Activated CD4-positive, alpha-beta T cell treated with anti-CD3 and anti-CD28 coated beads, Interleukin-2, amount 10 ng/mL, durations not matched to agents 7 days and 5 days (primary cell): ENCODE data around the gene MEGF6. TPM values are rescaled to one million over a fixed set of nuclear protein-coding genes. Genes with fewer than 3 reads are reported as not detected.

Source experiments
- CTCF ChIA-PET: fragments of 350-600 bp; sonication (Branson Sonifier 250); formaldehyde crosslinking; loops from one replicate; lab custom pipeline; 2021; ENCODE audit warnings: antibody characterized with exemption; lab: Charles Lee
- POLR2A ChIA-PET: fragments of 350-600 bp; sonication (Branson Sonifier 250); formaldehyde crosslinking; loops from one replicate; lab custom pipeline; 2021; ENCODE audit warnings: antibody characterized with exemption; lab: Charles Lee
- DNase-seq: peaks from one replicate; pipeline ENCODE4 v3.0.0-alpha.2; 2020
- H3K27ac Mint-ChIP-seq: one replicate; pipeline ENCODE4 v1.8.0; 2021; ENCODE audit warnings: mild to moderate bottlenecking, moderate library complexity, mixed read lengths
- H3K27me3 Mint-ChIP-seq: one replicate; pipeline ENCODE4 v1.8.0; 2021; ENCODE audit warnings: mixed read lengths
- H3K36me3 Mint-ChIP-seq: one replicate; pipeline ENCODE4 v1.8.0; 2021; ENCODE audit warnings: low read depth, mixed read lengths
- H3K4me1 Mint-ChIP-seq: one replicate; pipeline ENCODE4 v1.8.0; 2021; ENCODE audit warnings: mixed read lengths
- H3K4me3 Mint-ChIP-seq: one replicate; pipeline ENCODE4 v1.8.0; 2021; ENCODE audit warnings: mild to moderate bottlenecking, moderate library complexity, mixed read lengths
- H3K9me3 Mint-ChIP-seq: one replicate; pipeline ENCODE4 v1.8.0; 2021; ENCODE audit warnings: mixed read lengths
- total RNA-seq, 2 experiments: library from RNA; stranded (reverse); gene quantifications; one replicate each; pipeline ENCODE4 v1.2.3, GENCODE V29; 2021

The MEGF6 gene
- total RNA-seq, 2 experiments from 2014 or later = 20.7 to 26.6 TPM

DNA sequence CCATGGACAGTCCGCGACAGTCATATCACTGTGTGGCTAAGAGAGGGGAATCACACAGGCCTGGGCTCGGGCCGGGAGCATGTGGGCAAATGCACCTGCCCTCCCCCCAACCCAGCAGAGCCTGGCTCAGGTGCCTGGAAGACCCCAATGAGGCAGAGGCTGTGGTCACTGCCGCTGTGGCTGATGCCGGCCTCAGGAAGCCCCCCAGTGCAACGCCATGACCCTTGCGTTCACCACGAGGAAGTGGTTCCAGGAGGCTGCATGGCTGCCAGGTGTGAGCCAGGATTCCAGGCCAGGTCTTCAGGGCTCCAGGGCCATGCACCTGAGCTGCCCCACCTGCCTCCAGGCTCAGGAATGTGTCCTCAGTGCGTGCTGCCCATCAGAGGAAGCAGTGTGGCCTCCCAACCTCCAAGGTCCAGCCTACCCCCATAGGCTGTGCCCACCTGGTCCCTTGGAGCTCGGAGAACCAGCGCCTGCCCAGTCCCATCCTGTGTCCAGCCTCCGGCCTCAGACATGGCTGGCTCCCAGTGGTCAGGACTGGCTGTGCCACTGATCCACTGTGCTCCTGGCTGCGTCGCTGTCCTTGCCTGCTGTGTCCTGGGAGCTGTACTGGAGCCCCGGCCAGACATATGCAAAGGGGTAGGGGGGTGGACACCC lies 148.8 kb downstream of the MEGF6 start:
- Mint-ChIP-seq H3K9me3 (no peaks in the 10 kb centered on the region), H3K36me3 (no peaks in the 10 kb centered on the region), H3K27me3 (no peaks in the 10 kb centered on the region), H3K4me3 (no peak overlapping the region), H3K27ac (no peak overlapping the region), H3K4me1 (no peaks in the 10 kb centered on the region)
- ChIA-PET CTCF (no interaction called here), POLR2A (no interaction called here)
- DNase-seq = no peak

DNA sequence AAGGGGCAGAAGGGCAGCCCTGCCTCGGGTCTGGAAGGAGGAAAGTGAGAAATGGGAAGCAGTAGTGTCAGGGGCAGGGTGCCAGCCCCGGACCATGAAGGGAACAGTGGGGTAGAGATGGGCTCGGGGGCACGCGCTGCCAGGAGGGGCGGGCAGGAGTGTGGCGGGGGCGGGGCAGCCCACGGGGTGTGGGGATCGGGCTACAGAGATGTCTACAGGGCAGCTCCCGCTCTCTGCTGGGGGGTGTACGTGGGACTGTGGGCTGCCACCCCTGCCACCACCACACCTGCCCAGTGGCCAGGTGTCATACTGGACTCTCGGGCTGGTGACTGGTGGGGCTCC lies 149.4 kb downstream of the MEGF6 start:
- ChIA-PET CTCF (no interaction called here), POLR2A (no interaction called here)
- no peak for DNase-seq
- no peaks in the 10 kb centered on the region for H3K9me3 Mint-ChIP-seq
- H3K4me3 Mint-ChIP-seq = no peak overlapping the region
- H3K4me1 Mint-ChIP-seq = no peaks in the 10 kb centered on the region
- H3K27me3 Mint-ChIP-seq = no peaks in the 10 kb centered on the region
- H3K27ac Mint-ChIP-seq = no peak overlapping the region
- H3K36me3 Mint-ChIP-seq = no peaks in the 10 kb centered on the region

DNA sequence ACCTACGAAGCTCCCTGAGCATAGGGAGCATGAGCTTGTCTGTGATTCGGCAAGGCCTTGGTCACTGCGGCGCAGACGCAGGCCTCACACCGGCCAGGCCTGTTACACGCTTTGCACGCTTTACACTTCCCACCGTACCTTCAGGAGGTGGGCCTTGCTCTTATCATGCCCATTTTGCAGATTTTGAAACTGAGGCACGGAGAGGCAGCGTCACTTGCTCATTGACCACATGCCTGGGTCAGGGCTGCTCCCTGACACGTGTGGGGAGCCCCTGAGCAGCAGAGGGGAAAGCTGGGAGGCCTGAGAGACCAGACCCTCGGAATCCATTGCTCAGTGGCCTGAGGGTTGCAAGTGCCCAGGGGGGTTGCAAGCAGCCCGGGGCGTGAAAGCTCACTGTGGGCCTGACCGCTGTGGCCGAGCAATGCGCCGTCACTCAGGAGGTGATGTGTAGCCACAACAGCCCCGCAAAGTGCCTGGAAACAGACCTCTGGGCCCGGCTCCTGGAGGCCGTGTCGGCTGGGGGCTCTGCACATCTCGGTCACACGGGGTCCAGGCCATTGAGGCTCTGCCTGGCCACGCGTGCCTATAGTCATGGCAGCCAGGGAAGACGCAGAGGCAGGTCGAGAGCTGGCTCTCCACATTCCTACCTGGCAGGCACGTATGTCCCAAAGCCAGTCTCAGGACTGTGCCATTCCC lies 149.9 kb downstream of the MEGF6 start:
- H3K9me3 Mint-ChIP-seq = no peaks in the 10 kb centered on the region
- H3K4me3 Mint-ChIP-seq = no peak overlapping the region
- no peaks in the 10 kb centered on the region for H3K4me1 Mint-ChIP-seq
- H3K36me3 Mint-ChIP-seq = no peaks in the 10 kb centered on the region
- no peak for DNase-seq
- H3K27me3 Mint-ChIP-seq = no peaks in the 10 kb centered on the region
- no peak overlapping the region for H3K27ac Mint-ChIP-seq
- ChIA-PET POLR2A (no interaction called here), CTCF (no interaction called here)

DNA sequence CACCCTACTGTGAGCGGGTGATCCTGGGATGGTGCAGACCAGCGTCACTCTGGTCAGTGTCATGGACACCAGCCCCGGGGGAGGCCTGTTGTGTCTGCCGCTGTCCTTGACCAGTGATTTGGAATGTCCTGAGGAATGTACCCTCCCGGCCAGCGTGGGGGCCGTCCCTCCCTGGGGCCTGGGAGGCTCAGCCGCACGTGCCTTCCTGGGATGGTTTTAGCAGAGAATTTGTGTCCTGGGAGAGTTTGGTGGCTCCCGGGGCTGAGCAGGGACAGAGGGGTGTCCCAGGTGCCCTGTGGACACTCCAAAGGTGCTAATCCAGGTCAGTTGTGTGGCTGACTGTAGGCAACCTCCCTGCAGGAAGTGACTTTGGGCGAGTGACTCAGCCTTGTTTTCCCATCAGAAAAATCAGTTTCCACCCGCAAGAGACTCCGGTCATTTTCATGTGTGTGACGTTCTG lies 150.6 kb downstream of the MEGF6 start:
- CTCF ChIA-PET = no interaction called here
- no peaks in the 10 kb centered on the region for H3K4me1 Mint-ChIP-seq
- no peak for DNase-seq

DNA sequence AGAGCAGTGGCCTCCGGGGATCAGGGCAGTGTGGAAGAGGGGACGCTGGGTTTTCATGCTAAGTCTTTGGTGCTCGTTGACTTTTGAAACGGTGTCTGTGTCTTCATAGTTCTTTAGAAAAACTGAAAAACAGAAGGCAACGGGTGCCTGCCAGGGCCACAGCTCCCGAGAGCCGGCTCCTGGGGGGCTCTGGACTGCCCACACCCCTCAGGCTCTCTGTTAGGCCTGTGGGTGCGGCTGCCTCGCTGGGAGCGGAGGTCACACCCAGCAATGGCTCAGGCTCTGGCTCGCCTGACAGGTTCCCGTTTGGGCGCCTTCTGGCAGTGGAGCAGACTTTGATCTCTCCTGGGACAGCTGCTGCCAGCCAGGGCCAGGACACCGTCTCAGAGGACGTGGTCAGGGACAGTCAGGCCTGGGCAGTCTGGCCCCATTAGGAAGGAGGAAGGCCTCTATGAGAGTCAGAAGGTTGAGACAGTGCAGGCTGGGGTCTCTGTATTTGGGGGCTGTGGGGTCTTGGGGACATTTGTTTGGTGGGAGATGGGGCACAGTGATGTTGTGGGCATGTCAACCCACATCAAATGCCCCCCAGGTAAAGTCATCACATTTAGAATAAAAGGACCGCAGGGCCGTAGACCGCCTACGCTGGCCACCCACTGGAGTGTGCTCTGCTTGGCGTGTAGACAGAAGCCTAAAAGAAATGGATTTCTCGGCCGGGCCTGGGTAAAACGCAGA lies 151.2 kb downstream of the MEGF6 start:
- H3K4me3 Mint-ChIP-seq = no peak overlapping the region

More for the DNA sequence above, 150.6 kb downstream of the MEGF6 start:
- H3K36me3 Mint-ChIP-seq = no peaks in the 10 kb centered on the region
- POLR2A ChIA-PET = no interaction called here
- no peaks in the 10 kb centered on the region for H3K9me3 Mint-ChIP-seq
- no peak overlapping the region for H3K4me3 Mint-ChIP-seq
- H3K27ac Mint-ChIP-seq = no peak overlapping the region
- H3K27me3 Mint-ChIP-seq = peaks cover under 1% of the 10 kb centered on the region

DNA sequence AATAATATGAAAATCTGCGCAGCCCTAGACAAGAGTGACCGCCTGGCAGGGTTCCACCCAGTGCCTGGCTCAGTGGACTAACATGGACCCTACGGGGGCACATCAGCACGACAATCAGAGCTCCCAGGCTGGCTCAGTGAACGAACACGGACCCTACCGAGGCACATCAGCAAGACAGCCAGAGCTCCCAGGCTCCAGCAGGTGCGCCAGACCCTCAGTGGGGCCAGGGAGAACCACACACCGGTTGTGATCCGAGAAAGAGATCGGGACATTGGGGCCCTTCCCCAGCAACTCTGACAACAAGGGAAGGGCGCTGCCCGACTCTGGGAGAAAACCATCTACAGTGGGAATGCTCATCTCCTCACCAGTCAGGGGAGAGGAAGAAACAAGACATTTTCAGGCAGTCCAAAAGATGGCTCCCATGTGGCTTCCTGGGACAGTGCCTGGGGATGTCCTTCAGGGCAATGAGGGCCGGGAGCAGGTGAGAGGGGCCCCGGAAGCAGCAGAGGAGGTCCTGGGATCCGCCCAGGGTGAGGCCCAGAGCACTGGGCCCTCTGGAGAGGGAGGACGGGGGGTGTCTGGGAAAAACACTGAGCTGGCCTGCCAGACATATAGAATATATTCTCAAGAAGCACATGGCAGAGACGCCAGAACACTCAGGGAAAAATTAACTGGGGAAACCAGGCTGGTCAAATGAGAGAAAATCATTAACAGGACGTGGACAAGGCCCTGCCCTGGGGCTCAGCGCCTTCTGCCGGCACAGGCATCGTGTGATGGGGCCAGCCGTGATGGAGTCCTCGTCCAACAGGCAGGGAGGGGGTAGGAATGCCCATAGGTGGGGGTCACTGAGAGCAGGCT lies 152.0 kb downstream of the MEGF6 start:
- no peaks in the 10 kb centered on the region for H3K36me3 Mint-ChIP-seq
- H3K27me3 Mint-ChIP-seq = peaks cover 9% of the 10 kb centered on the region
- H3K4me1 Mint-ChIP-seq = peaks cover 7% of the 10 kb centered on the region
- ChIA-PET CTCF (no interaction called here), POLR2A (no interaction called here)
- no peak for DNase-seq
- no peaks in the 10 kb centered on the region for H3K9me3 Mint-ChIP-seq
- no peak overlapping the region for H3K4me3 Mint-ChIP-seq
- no peak overlapping the region for H3K27ac Mint-ChIP-seq

More for the DNA sequence above, 151.2 kb downstream of the MEGF6 start:
- Mint-ChIP-seq H3K27me3 (peaks cover 7% of the 10 kb centered on the region), H3K27ac (no peak overlapping the region), H3K36me3 (no peaks in the 10 kb centered on the region), H3K4me1 (peaks cover 4% of the 10 kb centered on the region), H3K9me3 (no peaks in the 10 kb centered on the region)
- no peak for DNase-seq
- POLR2A ChIA-PET = no interaction called here
- CTCF ChIA-PET = no interaction called here

DNA sequence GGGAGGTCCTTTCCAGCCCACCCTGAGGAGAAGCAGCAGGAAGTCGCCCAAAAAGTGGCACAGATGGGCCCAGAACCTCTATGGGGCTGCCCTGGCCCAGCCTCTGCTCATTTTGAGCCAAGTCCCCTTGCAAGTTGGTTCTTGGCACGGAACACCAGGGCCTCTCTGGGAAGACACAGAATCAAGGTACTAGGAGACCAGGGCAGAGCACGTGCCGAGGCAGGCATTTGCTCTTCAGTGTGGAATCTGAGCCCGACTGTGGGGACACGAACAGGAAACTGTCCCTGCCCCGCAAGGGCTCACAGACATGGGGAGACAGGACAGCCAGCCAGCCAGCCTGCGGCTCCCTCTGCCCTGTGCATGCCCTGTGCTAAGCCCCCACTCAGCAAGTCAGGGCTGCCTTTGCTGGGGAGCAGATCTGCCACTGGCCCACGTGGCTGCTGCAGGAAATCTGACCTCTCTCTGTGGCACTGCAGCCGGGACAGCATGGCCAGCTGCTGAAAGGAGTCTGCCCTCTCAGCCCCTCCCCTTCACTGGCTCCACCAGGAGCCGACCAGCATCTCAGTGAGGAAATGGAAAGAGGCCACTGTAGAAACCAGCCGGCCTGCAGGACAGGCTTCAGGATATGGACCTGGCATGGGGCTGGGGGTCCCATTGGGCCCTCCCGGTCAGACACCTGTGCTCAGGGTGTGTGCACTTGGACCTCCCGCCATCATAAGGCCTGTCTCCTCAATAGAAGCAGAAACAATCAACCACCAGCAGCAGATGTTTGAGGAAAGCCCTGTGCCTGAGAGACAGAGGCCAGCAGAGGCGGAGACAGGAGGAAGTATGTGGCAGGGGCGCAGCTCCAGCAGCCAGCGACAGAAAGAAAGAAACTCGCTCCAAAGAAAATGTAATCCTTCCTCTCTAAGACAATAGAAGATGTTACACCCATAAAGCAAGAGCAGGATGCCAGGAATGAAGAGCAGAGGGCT lies 153.1 kb downstream of the MEGF6 start:
- Mint-ChIP-seq H3K36me3 (no peaks in the 10 kb centered on the region), H3K27ac (no peak overlapping the region), H3K27me3 (peaks cover 10% of the 10 kb centered on the region), H3K4me3 (no peak overlapping the region), H3K4me1 (peaks cover 8% of the 10 kb centered on the region), H3K9me3 (no peaks in the 10 kb centered on the region)
- DNase-seq = no peak
- POLR2A ChIA-PET = no interaction called here
- CTCF ChIA-PET = no interaction called here

DNA sequence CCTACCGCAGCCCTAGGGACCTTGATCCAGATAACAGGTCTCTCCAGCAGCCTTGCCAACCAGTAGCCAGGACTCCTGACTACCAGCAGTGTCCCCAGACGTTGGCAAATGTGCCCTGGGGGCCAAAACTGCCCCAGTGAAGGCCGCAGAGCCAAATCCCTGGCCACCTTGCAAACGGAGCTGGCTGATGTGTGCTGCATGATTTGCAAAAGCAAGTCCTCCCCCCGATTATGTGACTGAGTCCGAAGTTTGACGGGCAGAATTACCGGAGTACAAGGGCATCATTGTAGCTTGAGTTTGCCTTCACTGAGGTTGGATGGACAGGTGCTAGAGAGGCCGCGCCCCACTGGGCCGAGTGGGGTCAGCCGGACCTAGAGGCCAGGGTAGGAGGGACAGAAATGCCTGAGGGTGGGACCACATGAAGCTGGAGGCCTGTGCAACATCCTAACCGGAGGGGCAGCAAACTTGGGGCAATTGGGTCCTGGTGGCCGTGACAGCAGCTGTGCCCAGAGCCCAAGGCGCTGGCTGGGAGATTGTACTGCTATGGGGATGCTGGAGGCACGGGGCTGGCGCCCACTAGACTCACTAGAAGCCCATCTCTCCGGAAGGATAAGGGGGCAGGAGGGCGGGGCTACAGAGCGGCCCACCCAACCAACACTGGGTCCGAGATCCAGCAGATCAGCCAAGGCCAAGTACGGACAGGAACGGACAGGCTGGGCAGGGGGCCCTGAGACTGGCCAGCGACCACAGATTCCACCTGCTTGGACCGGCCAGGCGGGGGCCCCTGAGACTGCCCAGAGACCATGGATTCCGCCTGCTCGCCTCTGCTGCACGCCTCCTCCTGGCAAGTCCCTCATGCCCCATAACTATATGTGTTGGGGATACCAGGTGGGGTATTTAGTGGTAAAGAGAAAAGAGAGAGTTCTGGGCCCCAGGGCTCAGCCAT lies 154.1 kb downstream of the MEGF6 start:
- H3K4me3 Mint-ChIP-seq = no peak overlapping the region
- H3K9me3 Mint-ChIP-seq = no peaks in the 10 kb centered on the region
- POLR2A ChIA-PET = no interaction called here
- no peaks in the 10 kb centered on the region for H3K36me3 Mint-ChIP-seq
- CTCF ChIA-PET = no interaction called here
- no peak for DNase-seq
- H3K4me1 Mint-ChIP-seq = peaks cover 8% of the 10 kb centered on the region
- H3K27me3 Mint-ChIP-seq = peaks cover 11% of the 10 kb centered on the region
- H3K27ac Mint-ChIP-seq = no peak overlapping the region

DNA sequence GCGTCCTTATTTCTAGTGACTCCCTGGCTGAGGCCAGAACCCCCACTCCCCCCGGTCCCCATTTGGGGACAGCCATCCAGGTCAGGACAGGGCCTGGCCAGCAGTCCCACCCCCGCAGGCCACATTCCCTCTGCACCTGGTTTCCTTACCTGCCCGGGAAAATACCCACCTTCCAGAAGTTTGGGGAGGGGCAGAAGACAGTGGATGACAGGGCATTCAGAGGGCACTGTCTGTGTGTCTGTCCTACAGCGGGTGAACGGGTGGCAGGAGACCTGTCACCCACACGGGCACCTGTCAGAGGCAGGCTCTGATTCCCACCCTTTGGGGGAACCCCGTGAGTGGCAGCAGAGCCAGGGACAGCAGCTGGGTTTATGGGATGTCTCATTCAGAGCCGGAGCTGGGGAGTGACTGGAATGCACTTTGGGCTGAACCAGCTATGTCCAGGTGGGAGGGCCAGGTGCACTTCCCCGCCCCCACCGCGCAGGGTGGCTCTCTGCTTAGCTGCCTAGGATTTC lies 154.8 kb downstream of the MEGF6 start:
- Mint-ChIP-seq H3K27me3 (peaks cover 11% of the 10 kb centered on the region), H3K9me3 (no peaks in the 10 kb centered on the region), H3K4me1 (peaks cover 8% of the 10 kb centered on the region), H3K36me3 (no peaks in the 10 kb centered on the region), H3K4me3 (no peak overlapping the region), H3K27ac (no peak overlapping the region)
- CTCF ChIA-PET = no interaction called here
- POLR2A ChIA-PET = no interaction called here
- DNase-seq = no peak

DNA sequence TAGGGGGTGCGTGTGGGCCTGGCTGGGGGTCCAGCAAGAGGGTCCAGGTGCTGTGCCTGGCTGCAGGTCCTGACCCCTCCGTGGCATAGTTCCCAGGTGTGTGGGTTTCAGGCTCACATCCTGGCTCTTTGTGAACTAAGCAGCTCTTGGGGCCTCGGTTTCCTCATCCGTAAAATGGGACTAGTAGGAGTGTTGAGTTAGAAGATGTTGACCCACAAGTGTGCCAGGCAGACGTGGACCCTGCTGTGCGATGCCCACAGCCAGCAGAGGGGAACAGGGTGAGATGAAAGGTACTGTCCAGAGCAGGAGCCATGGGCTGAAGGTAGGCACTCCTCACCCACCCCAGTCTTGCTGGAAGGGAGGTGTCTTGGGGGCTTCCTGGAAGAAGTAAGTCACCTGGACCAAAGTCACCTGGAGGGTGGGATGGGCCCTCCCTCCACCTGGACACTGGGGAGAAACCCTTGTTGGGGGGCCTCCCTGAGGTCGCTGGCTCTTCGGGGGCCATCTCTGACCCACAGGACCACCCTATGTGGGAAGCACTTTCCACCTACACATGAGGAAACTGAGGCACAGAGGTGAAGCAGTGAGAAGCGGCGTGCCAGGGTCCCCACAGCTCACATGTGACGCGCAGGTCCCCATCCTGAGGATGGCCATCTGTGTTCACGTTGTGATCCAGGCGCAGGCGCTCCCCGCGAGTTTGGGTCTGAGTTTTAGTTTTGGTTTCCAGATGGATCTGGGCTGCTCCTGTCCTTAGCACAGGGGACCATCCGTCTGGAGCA lies 155.4 kb downstream of the MEGF6 start:
- Mint-ChIP-seq H3K27me3 (peaks cover 11% of the 10 kb centered on the region), H3K9me3 (no peaks in the 10 kb centered on the region), H3K4me1 (peaks cover 8% of the 10 kb centered on the region)

More for the DNA sequence above, 155.4 kb downstream of the MEGF6 start:
- POLR2A ChIA-PET = no interaction called here
- Mint-ChIP-seq H3K27ac (no peak overlapping the region), H3K36me3 (no peaks in the 10 kb centered on the region), H3K4me3 (no peak overlapping the region)
- no peak for DNase-seq
- CTCF ChIA-PET = no interaction called here
